ENCODE measurements around the gene ACSS2.
"Not testable (repeated sequence)": the region's sequence is repeated elsewhere in the genome, so short reads cannot be mapped to it uniquely, and the experiment has no call there.

Gene ACSS2

GRCh38 chr20:34873583-34874093, 2.8 kb upstream of the ACSS2 start:
- no peak for DNase-seq (ENCODE audit: low read depth, low spot score)

- peak; percentile 64 for DNase-seq (ENCODE audit: low read depth, low spot score)
Observed at GRCh38 chr20:34874094-34874654, 2.2 kb upstream of the ACSS2 start.

GRCh38 chr20:34875642-34876405, 588 bp upstream of the ACSS2 start:
- peak; percentile 98 for DNase-seq (ENCODE audit: low read depth, low spot score)

GRCh38 chr20:34880215-34880850, 3.9 kb downstream of the ACSS2 start:
- no peak for DNase-seq (ENCODE audit: low read depth, low spot score)

- DNase-seq (ENCODE audit: low read depth, low spot score) = not testable (repeated sequence)
Observed at GRCh38 chr20:34880971-34881370, 4.6 kb downstream of the ACSS2 start.

GRCh38 chr20:34881689-34882088, 5.3 kb downstream of the ACSS2 start:
- no peak for DNase-seq (ENCODE audit: low read depth, low spot score)

- DNase-seq (ENCODE audit: low read depth, low spot score) = no peak
Observed at GRCh38 chr20:34883087-34883688, 6.8 kb downstream of the ACSS2 start.

- no peak for DNase-seq (ENCODE audit: low read depth, low spot score)
Observed at GRCh38 chr20:34883809-34884208, 7.4 kb downstream of the ACSS2 start.

GRCh38 chr20:34884260-34884659, 7.8 kb downstream of the ACSS2 start:
- DNase-seq (ENCODE audit: low read depth, low spot score) = no peak

- DNase-seq (ENCODE audit: low read depth, low spot score) = no peak
Observed at GRCh38 chr20:34886122-34886521, 9.7 kb downstream of the ACSS2 start.

- DNase-seq (ENCODE audit: low read depth, low spot score) = no peak
Observed at GRCh38 chr20:34887023-34887422, 10.6 kb downstream of the ACSS2 start.

- DNase-seq (ENCODE audit: low read depth, low spot score) = no peak
Observed at GRCh38 chr20:34888468-34888867, 12.1 kb downstream of the ACSS2 start.

- no peak for DNase-seq (ENCODE audit: low read depth, low spot score)
Observed at GRCh38 chr20:34891166-34892062, 15.0 kb downstream of the ACSS2 start.

GRCh38 chr20:34892671-34893070, 16.3 kb downstream of the ACSS2 start:
- no peak for DNase-seq (ENCODE audit: low read depth, low spot score)

GRCh38 chr20:34894723-34895122, 18.3 kb downstream of the ACSS2 start:
- DNase-seq (ENCODE audit: low read depth, low spot score) = no peak

- DNase-seq (ENCODE audit: low read depth, low spot score) = no peak
Observed at GRCh38 chr20:34895465-34895864, 19.1 kb downstream of the ACSS2 start.

- DNase-seq (ENCODE audit: low read depth, low spot score) = no peak
Observed at GRCh38 chr20:34896086-34896621, 19.7 kb downstream of the ACSS2 start.

- DNase-seq (ENCODE audit: low read depth, low spot score) = not testable (repeated sequence)
Observed at GRCh38 chr20:34898129-34898528, 21.7 kb downstream of the ACSS2 start.

GRCh38 chr20:34898731-34899130, 22.3 kb downstream of the ACSS2 start:
- not testable (repeated sequence) for DNase-seq (ENCODE audit: low read depth, low spot score)

- DNase-seq (ENCODE audit: low read depth, low spot score) = no peak
Observed at GRCh38 chr20:34904202-34904621, 27.8 kb downstream of the ACSS2 start.

All from iPS DF 19.7 (cell line).